ENCODE measurements around the gene HBM.

- TF ChIP-seq CTCF (IDR thresholded peaks at IDR 0.05) (no peak), POLR2AphosphoS5 (IDR thresholded peaks at IDR 0.05; ENCODE audit: low read depth, low read length) (no peak), SIN3A (IDR thresholded peaks at IDR 0.05; ENCODE audit: borderline replicate concordance, insufficient read depth, low read depth, low read length) (no peak)
- TF ChIP-seq, protein P1, sequence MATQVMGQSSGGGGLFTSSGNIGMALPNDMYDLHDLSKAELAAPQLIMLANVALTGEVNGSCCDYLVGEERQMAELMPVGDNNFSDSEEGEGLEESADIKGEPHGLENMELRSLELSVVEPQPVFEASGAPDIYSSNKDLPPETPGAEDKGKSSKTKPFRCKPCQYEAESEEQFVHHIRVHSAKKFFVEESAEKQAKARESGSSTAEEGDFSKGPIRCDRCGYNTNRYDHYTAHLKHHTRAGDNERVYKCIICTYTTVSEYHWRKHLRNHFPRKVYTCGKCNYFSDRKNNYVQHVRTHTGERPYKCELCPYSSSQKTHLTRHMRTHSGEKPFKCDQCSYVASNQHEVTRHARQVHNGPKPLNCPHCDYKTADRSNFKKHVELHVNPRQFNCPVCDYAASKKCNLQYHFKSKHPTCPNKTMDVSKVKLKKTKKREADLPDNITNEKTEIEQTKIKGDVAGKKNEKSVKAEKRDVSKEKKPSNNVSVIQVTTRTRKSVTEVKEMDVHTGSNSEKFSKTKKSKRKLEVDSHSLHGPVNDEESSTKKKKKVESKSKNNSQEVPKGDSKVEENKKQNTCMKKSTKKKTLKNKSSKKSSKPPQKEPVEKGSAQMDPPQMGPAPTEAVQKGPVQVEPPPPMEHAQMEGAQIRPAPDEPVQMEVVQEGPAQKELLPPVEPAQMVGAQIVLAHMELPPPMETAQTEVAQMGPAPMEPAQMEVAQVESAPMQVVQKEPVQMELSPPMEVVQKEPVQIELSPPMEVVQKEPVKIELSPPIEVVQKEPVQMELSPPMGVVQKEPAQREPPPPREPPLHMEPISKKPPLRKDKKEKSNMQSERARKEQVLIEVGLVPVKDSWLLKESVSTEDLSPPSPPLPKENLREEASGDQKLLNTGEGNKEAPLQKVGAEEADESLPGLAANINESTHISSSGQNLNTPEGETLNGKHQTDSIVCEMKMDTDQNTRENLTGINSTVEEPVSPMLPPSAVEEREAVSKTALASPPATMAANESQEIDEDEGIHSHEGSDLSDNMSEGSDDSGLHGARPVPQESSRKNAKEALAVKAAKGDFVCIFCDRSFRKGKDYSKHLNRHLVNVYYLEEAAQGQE (IDR thresholded peaks at IDR 0.05; ENCODE audit: insufficient read depth in 1 of 2, low read depth in 2 of 2, low read length in 1 of 2), result no peak
These were observed 22.3 kb upstream of the HBM start for GRCh38 chr16:143456-143855.
